SK-MEL-5 (cell line): ENCODE results near the gene MMP10. TPM values are rescaled to one million over a fixed set of nuclear protein-coding genes. Genes with fewer than 3 reads are reported as not detected.

Experiments used
- DNase-seq: peaks from one replicate; pipeline ENCODE4 v3.0.0-alpha.2; 2016; ENCODE audit warnings: low read depth, low spot score
- in situ Hi-C: cut with HindIII; loops from 2 replicates; pipeline ENCODE4 v1.10.0; 2016; ENCODE audit warnings: low sequenced_read_pairs, high pct_unique_total_duplicates, low pct_unique_long_range_greater_than_20kb
- polyA plus RNA-seq, 2 experiments: library from polyadenylated mRNA; depleted of rRNA; stranded (reverse); fragments of >200 nt; gene quantifications; 2 replicates each; pipeline ENCODE4 v1.2.3, GENCODE V29; 2015
- total RNA-seq: library from RNA; depleted of rRNA; stranded (reverse); fragments of >200 nt; shearing (Covaris generic); gene quantifications from 2 replicates; pipeline ENCODE4 v1.2.3, GENCODE V29; 2014; rRNA removed

MMP10 gene
- total RNA-seq, result not detected in 2 replicates
- polyA plus RNA-seq (2015; cell fraction: cytosol; rRNA removed), result not detected in 2 replicates
- 0.24 TPM in 1 of 2 replicates, not detected in the other for polyA plus RNA-seq (2015; cell fraction: nucleus; rRNA removed)

DNA sequence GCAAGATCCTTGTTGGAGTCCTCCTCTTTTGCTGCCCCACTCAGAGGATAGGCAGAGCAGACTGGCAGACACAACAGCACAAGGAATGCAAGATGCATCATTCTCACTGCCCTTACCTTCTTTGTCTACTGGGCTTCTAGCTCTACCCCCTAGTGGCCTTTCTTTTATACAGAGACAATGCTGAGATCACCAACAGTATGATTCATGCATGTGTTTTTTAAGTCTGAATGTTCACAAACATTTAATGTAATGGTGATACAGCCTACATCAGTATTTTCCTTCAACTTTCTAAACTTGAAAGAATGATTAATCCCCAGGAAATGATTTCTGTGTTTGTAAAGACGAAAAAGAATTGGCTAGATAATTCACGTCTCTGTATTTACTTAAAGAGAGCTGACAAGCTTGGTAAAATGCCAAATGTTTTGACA is at the start of gene MMP10:
Gene MMP10 (minus strand): TSS at position 138 of the 428 bp plus-strand sequence. CDS start 37 bp downstream, at position 101.
- in situ Hi-C loops, result no loop called here

DNA sequence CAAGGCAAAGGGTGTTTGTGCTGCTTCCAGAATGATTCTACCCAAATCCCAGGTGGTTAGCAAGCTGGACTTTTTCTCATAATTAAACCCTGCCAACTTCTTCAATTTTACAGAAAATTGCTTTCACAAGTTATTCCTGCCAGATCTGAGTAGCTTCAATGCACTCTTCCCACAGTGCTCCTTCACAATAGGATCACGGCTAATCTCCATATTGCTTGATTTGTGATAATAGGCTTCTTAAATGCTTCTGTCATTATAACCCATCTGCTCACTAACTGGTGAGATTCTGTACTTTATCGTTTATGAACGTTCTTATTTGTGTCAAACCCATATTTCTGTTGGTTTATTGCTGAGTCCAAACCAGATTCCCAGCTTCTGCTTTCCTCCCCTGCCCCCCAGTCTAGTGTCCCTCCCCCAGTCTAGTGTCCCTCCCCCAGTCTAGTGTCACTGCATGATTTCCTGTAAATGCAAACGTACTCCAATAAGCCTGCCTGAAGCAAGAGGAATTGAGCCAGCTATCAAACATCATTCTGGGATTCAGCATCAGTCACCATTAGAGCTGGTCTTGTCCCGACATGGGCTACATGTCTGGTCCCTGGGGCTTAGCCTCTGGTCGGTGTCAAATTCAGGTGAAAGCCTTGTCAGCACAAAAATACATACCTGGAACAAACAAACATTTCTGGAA is 49.0 kb upstream of the MMP10 start:
- DNase-seq, result no peak
- in situ Hi-C loops, result no loop called here

More for the DNA sequence above, at the start of gene MMP10:
- peak; percentile 56 for DNase-seq

DNA sequence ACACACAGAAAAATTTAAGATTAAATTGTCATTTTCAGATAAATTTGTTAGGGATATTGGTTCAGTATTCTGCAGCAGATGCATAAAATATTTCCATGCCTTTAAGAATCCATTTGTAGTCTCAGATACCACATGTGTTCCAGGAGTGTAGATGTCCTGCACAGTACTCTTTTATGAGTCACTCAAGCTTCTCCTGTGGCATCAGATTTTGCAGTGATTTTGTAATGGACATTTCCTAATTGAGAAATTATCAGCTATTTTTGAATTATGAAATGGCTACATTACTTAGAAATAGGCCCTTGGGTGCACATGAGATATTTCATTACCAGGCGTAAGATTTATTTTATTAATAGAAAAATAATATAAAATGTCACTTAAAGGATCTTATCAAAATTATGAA is 44.1 kb upstream of the MMP10 start:
- in situ Hi-C loops, result no loop called here
- DNase-seq, result no peak

DNA sequence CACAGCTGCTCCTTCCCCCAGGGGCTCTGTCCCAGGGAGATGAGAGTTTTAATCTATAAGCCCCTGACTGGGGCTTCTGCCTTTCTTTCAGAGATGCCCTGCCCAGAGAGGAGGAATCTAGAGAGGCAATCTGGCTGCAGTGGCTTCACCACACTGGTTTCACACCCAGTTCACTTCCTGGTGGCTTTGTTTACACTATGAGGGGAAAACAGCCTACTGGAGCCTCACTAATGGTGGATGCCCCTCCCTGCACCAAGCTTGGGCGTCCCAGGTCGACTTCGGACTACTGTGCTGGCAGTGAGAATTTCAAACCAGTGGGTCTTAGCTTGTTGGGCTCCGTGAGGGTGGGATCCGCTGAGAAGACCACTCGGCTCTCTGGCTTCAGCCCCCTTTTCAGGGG is 39.1 kb upstream of the MMP10 start:
- in situ Hi-C loops, result no loop called here
- DNase-seq, result no peak

DNA sequence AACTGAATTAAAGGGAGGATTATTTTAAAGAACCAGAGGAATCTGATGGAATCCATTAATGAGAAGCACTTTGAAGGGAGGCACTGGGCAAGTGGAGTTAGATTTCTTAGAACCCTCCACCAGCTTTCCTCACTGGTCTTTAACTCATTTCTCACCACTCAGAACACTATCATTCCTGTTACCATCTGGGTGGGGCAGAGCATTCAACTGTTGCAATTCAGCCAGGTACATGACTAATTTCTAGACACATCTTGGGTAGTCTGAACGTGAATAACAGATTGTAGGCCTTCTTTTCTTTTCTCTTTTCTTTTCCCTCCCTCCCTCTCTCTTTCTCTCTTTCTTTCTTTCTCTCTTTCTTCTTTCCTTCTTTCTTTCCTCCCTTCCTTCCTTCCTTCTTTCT is 33.1 kb upstream of the MMP10 start:
- no peak for DNase-seq
- in situ Hi-C loops, result no loop called here

- no peak for DNase-seq
- in situ Hi-C loops, result no loop called here
Measured at GRCh38 chr11:102812188-102812587, 31.8 kb upstream of the MMP10 start.

DNA sequence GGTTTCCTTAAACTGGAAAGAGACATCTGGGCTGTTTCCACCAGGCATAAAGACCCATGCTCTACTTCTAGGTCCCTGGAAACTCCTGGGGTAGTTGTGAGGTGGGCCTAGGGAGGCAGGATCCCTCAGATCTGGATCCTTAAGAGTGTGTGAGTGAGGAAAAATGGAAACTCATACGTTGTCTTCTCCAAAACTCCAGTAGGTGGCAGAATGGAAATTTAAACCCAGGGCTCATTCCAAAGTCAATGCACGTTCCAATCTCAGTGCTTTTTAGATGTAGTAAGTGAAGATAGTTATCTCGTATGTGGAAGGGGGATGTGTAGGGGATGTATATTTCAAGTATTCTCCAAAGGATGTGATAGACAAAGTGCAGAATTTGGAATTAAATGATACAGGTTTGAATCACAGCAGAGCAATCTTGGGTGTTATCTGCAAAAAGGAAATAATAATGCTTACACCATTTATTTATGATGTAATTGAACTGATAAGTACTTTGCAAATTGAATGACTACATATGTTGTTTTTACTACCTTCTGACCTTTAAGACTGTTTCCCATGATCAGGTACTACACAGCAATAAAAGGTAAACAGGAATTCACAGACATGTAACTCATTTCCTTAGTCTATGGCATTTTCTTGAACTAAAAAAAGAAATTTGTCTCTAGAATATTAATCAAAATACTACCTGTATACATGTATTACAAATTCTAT is 30.7 kb upstream of the MMP10 start:
- in situ Hi-C loops, result no loop called here
- DNase-seq, result peak; percentile 51

GRCh38 chr11:102809971-102810370 is 29.5 kb upstream of the MMP10 start:
- in situ Hi-C loops, result no loop called here
- no peak for DNase-seq

- in situ Hi-C loops, result no loop called here
- no peak for DNase-seq
Measured at GRCh38 chr11:102807921-102808320, 27.5 kb upstream of the MMP10 start.

GRCh38 chr11:102806296-102806695 is 25.9 kb upstream of the MMP10 start:
- in situ Hi-C loops, result no loop called here
- DNase-seq, result no peak

DNA sequence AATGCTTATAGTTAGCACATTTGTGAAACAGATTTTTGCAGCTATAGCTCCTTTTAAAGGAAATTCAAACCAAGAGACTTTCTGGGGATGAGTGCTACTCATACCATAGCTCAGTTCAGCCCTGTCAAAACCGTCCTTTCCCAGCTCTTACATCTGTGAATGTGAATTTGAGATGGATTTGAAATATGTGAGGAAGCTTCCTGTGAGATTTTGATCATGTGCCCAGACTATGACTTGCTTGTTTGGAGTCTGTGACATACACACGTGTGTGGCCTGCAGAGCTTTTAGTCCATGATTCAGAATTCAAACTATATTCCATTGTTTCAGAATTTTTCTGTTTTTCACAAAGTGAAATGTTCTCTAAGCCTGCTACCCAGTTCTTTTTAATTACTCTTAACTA is 21.9 kb upstream of the MMP10 start:
- DNase-seq, result peak; percentile 6
- in situ Hi-C loops, result no loop called here

DNA sequence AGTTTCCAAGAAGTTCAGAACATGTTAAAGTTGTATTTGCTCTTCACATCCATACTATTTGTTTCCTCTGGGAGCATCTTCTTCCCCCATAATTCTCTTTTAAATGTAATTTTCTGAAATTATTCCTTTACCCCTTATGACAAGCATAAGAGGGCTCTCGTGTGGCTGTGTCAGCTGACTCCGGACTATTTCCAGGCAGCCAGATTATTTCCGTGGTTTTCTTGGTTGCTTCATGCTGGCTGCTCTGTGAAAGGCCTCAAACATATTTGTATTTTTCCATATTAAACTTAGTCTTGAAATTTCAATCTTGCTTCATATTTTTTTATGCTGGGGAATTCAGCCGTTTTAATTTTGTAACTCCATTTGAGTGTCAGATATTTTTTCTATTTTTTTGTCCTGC is 20.3 kb upstream of the MMP10 start:
- DNase-seq, result no peak
- in situ Hi-C loops, result no loop called here

- in situ Hi-C loops, result no loop called here
- no peak for DNase-seq
Measured at GRCh38 chr11:102799681-102800340, 19.4 kb upstream of the MMP10 start.

- no peak for DNase-seq
- in situ Hi-C loops, result no loop called here
Measured at GRCh38 chr11:102798012-102798746, 17.8 kb upstream of the MMP10 start, which contains the start of gene MMP1. MMP1 (minus strand) TSS chr11:102798160; CDS start chr11:102798092, 68 bp downstream.

GRCh38 chr11:102794382-102794781 is 14.0 kb upstream of the MMP10 start:
- peak; percentile 69 for DNase-seq
- in situ Hi-C loops, result no loop called here

- in situ Hi-C loops, result no loop called here
Measured at GRCh38 chr11:102793677-102794290, 13.4 kb upstream of the MMP10 start.

GRCh38 chr11:102792604-102793003 is 12.2 kb upstream of the MMP10 start:
- no peak for DNase-seq
- in situ Hi-C loops, result no loop called here

More at GRCh38 chr11:102793677-102794290, 13.4 kb upstream of the MMP10 start:
- no peak for DNase-seq
